AG09319 (cell line): ENCODE measurements around the gene TRIM46.

Source experiments
- DNase-seq: peaks from one replicate; pipeline ENCODE4 v3.0.0-alpha.2; 2010; ENCODE audit warnings: low read depth; ENCODE audit errors: extremely low read depth
- CTCF ChIP-seq: IDR thresholded peaks from 2 replicates; pipeline ENCODE4 v1.5.1; 2011; ENCODE audit warnings: low read depth, mild to moderate bottlenecking, inconsistent platforms, low read length, moderate library complexity

Gene TRIM46

GRCh38 chr1:155173478-155174323, at the start of gene TRIM46:
TRIM46 (plus strand) TSS chr1:155173849; CDS start chr1:155173967, 118 bp downstream.
- TF ChIP-seq CTCF, result no peak
- no peak for DNase-seq

DNA sequence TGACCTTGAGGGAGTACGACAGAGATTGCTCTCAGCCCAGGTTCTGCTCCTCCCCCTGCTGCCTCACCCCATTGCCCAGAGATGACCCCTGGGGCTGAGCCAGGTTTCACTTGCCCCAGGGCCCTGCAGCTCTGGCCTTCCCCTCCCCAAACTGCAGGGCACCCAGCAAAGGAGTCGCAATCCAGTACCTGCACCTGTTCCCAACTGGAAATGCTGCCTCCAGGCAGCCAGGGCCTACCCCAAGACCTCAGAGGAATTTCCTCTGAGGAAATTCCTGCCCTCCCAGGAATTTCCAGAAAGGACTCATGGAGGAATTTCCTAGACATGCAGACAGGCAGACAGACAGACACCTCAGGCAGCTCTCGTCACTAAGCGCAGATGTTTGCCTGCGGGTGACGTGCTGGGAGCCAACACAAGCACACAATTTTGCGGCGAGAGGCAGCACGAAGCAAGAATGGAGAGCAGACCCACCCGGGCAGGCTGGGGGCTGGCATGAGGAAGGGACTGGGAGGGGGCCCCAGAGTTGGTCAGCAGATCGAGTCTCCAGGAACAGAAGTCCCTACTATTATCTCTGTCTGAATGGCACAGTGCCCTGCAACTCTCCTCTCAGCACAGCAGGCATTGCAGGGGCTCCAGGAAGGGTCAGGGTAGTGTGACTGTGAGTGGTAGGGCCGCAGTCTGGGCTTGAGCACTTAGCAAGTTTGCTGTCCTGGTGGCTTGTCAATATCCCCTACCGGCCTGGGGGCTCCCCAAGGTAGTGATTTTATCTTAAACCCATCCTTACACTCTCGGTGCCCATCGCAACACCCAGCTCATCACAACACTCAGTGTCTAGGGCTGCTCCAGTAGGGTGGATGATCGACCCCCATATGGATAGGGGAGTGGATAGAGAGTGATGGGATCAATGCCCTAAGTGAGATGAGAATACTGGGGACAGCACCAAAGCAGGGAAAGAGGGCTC, 48.9 kb upstream of the TRIM46 start:
- DNase-seq, result no peak
- no peak for TF ChIP-seq CTCF

- TF ChIP-seq CTCF, result no peak
- DNase-seq, result no peak
Measured at GRCh38 chr1:155125511-155125945, 48.1 kb upstream of the TRIM46 start.

DNA sequence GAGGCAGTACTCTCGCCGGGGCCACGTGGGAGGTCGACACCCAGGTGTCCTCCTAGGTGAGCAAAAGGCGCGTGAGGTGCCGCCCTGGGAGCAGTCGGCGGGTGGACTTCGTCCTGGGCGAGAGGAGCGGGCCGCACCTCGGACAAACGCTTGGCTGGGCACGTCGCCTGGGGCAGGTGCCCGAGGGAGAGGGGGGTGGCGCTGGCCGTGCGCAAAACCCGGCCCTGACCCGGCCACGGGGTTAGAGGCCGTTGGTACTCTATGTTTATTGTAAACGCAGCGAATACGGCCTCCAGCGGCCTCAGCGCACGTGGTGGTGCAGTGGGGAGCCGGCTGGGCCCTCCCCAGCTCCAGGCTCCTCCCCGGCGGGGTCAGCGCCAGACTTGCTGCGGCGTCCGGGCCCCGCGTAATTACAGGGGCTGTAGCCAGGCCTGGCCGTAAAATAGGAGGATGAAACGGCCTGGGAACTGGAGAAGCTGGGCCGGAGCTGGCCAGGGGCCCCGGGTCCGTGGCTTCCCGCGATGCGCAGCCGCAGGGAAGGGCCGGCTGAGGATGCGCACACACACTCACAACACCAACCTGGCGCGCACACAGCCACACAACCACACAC, 47.6 kb upstream of the TRIM46 start:
- TF ChIP-seq CTCF, result no peak
- no peak for DNase-seq

- TF ChIP-seq CTCF, result no peak
- no peak for DNase-seq
Measured at GRCh38 chr1:155126556-155127104, 47.0 kb upstream of the TRIM46 start.

DNA sequence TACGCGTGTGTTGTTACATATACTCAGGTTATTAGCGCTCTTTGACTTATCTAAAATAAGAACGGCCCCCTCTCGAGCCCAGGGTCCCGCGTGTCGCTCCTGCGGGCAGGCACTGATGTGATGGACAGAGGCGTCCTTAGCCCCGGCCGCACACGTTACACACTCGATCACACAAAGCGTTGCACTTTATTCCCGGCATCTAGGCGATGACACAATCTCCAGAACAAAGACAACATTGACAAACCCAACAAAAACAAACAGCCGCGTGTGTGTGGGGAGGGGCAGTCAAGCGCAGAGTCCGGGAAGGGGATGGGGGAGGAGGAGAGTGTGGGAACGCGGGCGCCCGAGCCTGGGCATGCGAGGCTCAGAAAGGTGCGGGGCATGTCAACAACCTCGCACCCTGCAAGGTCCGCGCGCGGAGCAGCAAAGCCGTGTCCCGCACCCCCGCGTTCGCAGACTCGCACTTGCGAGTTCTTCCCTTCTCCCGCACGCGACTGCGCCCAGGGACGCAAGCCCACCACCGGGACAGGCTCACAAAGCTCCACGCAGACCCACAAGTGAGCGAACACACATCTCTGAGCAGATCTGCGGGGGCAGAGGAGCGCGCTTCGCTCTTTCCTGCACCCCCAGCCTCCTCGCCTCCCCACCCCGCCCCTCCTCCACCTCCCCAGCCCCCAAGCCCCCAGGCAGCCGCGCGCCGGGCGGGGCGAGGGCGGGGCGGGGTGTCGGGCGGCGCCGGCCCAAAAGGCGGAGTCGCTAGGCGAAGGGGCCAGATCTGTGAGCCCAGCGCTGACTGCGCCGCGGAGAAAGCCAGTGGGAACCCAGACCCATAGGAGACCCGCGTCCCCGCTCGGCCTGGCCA, 46.3 kb upstream of the TRIM46 start, which contains the start of gene EFNA1:
Gene EFNA1 (plus strand): TSS at position 772 of the 862 bp plus-strand sequence. CDS start 102 bp downstream, outside the sequence.
- DNase-seq, result no peak
- TF ChIP-seq CTCF, result no peak
